GM19099 (cell line): Measurements from ENCODE around the gene SRPK2.

ENCODE experiments used
- POLR2A ChIP-seq: IDR thresholded peaks from 3 replicates; pipeline ENCODE4 v1.6.1; 2011; ENCODE audit warnings: low read depth; ENCODE audit not compliant: insufficient read length; ENCODE audit errors: extremely low read depth

SRPK2 gene

DNA sequence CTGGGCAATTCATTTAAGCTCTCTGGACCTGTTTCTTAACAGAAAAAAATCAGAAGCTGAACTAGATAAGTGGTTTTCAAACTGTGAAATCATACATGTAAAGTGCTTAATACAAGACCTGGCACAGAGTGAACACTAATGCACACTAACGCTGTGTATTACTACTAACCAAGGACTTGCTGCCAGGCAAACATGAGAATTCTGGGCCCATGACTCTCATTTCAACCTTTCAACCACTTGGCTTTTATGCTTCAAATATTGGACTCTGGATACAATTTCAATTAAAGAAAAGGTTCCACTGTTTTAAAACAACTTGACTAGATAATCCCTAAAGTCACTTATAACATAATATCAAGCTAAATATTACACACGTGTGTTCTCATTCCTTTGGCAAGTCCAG, 73.4 kb downstream of the SRPK2 start:
- TF ChIP-seq POLR2A = no peak

DNA sequence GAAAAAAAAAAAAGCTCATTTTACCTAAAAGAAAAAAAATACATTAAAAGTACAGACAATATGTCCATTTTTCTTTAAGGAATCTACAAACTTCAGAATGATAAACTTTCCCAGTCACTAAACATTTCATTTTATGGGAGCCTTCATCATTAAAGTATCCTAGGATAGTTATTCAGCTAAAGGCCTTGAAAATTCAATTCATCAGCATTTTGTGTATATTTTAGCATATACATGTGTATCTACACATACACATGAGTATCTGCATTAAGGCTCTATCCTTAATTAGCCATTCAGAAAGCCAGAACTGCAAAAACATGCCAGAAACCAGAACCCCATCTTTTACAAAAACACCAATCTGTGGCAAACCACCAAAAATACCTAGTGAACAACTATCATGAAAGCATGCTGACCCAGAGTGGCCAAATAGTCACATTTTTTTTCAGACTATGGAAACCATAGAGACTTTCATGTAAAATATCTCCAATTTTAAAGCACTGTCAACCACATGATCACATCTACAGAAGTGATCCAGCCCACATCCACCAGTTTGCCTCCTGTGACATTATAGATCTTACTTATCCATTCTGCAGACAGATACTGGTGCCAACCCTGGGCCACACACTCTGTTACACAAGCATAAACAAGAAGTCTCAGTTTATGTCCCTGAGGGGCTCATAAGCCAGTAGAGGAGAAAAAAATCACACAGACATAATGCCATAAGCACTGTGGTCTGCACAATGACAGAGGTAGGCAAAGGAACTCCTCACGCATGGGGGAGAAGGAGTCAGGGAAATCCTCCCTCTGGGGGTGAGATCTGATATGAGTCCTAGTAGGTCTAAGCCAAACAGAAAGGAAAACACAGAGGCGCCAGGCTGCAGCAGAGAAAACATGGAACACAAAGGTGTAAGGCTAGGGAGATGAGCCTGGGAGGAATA, 79.2 kb downstream of the SRPK2 start:
- no peak for TF ChIP-seq POLR2A

DNA sequence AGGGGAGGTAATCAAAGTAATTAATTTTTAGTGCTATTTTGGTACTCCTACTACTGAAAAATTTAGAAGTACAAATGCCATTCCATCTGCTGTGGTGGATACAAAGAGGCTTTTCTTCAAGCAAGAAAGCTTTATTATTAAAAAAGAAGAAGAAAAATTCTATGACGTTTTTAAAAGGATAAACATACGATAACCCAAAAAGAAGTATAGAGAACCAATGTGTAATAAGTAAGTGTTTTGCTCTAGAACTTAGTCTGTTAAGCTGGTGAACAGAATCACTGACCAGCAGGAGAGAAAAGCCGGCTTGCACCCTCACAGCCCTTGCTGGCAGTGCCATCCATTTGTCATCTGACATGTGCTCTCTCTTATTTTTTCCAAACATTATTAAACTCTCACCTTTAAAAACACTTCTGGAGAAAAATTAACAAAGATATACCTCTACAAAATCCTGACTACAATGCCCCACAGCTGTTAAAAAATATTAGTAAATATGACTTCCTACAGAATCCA, 81.5 kb downstream of the SRPK2 start:
- no peak for TF ChIP-seq POLR2A

DNA sequence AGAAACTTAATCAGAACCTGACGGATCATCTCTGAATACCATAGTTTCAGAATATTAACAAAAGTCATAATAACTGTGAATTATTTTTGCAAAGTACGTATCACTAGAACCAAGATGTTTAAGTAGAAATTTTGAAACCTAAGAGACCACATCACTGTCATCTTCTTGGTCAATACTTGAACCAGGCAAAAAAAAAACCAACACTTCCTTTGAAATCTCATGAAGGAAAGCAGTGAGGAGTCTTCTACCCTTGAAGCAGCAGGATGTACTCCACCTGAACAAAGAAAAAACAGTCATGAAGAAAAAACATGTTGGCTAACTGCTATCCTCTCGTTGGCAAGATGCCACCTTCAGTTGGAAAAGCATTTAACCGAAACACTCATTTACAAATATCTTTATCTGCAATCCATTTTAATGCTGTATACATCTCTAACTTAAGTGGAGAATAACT, 82.4 kb downstream of the SRPK2 start:
- TF ChIP-seq POLR2A = no peak

DNA sequence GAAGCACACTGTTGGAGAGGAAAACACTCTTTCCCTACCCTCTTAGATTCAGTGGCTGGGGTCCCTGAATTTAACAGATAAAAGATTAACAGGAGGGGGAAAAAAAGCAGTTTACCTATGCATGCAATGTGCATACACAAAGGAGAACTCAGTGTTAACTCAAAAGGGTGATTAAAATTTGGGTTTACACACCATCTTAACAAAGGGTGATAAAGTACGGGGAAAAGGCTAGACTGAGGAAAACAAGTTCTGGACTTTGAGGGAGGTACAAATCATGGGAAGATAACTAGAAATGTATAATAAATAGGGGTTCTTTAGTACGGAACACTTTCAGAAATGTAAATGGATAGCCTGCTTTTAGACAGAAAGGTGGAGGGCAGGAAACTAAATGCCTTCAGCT, 83.1 kb downstream of the SRPK2 start:
- TF ChIP-seq POLR2A = no peak

DNA sequence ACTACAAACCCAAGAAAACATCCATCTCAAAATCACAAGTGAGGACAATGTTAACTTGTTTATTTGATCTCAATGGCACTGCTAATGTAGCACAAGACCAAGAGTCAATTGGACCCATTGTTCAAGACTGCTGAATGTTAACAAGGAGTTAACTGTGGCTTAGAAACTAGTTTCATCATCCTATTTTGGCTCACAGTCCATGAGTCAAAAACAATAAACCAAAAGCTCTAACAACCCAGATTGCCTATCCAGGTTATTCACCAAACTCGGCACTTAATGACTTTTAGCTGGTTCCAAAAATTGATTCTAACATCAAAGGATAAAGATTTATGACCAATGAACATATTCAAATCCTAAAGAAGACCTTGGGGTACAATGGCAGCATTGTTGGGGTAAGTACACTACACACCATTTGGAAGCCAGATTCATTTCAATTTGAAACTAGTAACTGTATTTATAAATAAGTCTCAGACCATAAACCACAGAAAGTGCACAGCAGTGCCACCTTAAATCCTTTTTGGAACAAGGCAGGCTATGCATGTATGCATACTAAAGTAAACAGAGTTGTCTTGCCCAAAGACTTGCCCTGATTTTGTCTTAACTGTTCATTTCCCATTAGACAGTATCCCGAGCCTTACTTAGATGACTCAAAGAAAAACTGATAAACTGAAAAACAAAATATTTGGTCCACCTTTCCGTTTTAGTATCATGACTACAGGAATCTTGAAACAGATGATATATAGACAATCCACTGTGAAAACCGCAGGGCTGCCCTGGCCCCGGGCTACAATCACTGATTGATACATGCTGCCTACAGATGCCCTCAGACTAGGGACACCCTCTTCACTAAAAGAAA, 84.5 kb downstream of the SRPK2 start:
- TF ChIP-seq POLR2A = no peak

DNA sequence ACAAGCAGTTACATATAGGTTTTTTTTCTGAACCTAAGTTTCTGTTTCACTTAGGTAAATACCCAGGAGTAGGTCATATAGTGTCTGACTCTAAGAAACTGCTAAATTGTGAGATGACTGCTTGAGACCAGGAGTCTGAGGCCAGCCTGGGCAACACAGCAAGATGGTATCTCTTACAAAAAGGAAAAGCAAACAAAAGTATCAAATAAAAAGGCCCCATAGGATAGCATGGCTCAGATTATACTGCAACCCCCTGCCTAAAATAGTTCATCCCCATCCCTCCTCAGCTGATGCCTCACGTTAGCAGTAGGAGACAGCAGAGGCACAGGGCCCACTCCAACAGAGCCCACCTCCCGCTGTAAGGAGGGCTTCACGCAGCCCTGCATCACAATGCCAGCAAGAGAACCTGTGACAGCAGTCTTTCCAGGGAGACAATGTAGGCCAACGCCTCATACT, 90.3 kb downstream of the SRPK2 start:
- no peak for TF ChIP-seq POLR2A

DNA sequence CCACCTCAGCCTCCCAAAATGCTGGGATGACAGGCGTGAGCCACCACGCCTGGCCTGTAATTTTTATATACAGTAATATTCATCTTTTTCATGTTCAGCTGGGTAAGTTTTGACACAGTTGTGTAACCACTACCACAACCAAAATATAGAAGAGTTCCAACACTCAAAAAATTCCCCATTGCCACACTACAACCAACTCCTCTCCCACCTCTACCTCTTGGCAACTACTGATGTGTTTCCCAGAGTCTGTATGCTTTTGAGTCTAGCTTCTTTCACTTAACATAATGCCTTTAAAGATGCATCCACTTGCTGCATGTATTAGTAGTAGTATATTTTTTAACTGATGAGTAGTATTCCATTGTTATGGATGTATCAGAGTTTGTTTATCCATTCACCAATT, 90.7 kb downstream of the SRPK2 start:
- TF ChIP-seq POLR2A = no peak

DNA sequence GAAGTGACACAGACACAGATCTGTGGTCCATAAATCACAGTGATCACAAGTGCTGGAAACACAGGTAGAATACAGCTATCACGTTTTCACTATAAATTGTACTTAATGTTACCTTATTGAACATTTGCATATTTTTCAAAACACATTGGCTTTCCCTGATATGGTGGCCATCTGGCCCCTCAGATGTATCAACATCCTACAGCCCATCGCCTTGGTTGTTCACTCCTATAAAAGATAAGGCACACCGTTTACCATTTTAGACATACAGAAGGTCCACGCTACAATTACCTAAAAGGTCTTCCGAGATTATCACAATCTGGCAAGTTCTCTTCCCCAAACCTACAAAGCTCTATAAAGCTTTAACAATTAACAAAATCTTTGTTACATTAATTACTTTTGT, 91.4 kb downstream of the SRPK2 start:
- TF ChIP-seq POLR2A = no peak

DNA sequence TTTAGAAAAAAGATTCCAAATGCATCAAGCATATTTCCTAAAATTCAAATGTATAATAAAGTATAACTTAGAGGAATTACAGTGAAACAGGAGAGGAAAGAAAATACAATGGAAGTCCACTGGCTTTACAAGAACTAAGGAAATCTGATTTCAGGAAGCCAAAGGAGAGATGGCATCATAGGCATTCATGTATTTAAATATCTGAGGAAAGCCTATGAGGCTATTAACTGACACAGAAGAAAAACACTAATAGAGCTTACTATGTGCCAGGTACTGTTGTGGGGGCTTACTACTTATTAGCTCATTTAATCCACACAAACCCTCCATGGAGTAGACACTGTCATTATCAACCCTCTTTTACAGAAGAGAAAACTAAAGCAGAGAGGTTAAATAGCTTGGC, 92.2 kb downstream of the SRPK2 start:
- TF ChIP-seq POLR2A = no peak

DNA sequence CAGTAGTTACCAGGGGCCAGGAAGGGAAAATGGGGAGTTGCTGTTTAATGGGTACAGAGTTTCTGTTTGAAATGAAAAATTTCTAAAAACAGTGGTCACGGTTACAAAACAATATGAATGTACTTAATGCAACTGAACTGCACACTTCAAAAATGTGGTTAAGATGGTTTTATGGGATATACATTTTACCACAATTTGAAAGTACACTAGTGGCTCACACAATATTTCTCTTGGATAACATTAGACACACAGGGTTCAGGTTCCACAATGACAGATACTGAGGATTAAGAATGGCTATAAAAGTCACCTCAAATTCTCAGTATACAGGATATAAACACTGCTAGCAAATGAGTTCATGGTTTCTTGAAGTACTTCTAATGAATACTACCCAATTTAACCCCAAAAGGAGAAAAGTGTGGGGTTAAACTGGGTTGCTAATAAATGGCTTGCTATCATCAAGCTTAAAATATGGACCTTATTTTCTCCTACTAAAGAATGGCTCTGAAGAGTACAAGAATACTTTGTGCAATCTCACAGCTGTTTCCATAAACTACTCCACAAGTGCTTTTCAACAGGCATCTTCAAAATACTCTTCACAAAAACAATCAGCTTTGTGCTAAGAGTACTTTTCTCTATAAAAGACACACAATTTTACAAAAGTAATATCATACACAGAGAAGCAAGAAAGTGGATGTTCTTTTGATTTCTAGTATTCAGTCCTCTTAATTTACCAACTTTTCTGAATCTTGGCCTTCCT, 92.9 kb downstream of the SRPK2 start:
- TF ChIP-seq POLR2A = no peak

DNA sequence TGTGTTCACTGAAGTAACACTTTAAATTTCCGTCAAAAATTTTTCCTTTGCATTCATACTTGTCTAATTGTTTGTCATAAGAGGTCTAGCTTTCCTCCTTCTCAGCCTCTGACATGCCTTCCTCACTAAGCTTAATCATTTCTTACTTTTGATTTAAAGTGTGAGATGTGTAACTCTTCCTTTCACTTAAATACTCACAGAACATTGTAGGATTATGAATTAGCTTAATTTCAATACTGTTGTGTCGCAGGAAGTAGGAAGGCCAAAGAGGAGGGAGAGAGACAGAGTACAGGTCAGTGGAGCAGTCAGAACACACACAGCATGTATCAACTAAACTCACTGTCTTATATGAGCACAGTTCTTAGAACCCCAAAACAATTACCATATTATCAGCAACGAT, 99.0 kb downstream of the SRPK2 start:
- no peak for TF ChIP-seq POLR2A

DNA sequence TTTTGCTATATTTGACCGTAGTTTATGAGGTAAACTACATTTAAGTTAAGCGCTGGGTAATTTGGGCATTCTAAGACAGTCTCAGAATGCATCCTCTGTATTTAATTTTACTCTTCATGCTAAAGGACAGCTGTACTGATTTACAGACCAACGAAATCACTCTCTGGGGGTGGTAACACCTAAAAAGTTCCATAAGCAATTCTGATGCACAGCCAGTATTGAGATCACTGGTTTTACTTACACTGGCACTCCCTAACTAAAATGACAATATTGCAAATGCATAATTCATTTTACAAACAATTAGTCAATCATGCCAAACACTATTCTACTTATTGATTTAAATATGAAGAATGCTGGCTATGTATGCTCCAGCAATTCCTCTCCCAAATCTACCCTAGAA, 102.3 kb downstream of the SRPK2 start:
- TF ChIP-seq POLR2A = no peak

DNA sequence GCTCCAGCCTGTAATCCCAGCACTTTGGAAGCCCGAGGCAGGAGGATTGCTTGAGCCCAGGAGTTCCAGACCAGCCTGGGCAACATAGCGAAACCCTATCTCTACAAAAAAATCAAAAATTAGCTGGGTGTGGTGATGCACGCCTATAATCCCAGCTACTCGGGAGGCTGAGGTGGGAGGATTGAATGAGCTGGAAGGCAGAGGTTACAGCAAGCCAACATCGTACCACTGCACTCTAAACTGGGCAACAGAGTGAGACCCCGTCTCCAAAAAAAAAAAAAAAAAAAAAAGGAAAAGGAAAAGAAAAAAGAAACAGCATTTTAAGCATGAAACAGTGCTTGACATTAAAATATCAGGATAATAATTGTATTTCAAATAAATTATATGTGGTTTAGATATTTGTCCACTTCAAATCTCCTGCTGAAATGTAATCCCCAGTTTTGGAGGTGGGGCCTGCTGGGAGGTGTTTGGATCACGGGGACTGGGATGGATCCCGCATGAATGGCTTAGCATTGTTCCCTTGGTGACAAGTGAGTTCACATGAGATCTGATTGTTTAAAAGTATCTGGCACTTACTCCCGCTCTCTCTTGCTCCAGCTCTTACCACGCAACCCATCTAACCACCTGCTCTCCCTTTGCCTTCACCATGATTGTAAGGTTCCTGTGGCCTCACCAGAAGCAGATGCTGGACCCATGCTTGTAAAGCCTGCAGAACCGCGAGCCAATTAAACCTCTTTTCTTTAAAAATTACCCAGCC, 103.4 kb downstream of the SRPK2 start:
- no peak for TF ChIP-seq POLR2A
